ENCODE data around the gene PAWR. TPM values are rescaled to one million over a fixed set of nuclear protein-coding genes. Genes with fewer than 3 reads are reported as not detected.

PAWR gene
- total and polyA plus RNA-seq, 2 of the 13 experiments (the other 11 are each of a cell fraction or from before 2014, with no cell fraction given), result 29.1 to 36.1 TPM

GRCh38 chr12:79549531-79550271 lies 141.1 kb downstream of the PAWR start (continued):
- TF ChIP-seq BRF2 (CRISPR knock-in tag; IDR thresholded peaks at IDR 0.05) (0 out of 2 replicates have a peak, but pooled peaks have one; percentile 59), NFRKB (IDR thresholded peaks at IDR 0.05) (no peak), ZNF354B (CRISPR knock-in tag; IDR thresholded peaks at IDR 0.05) (no peak), ZNF34 (CRISPR knock-in tag; IDR thresholded peaks at IDR 0.05; ENCODE audit: borderline replicate concordance) (no peak), WIZ (CRISPR knock-in tag; IDR thresholded peaks at IDR 0.05) (no peak), PLRG1 (conservative IDR thresholded peaks at IDR 0.05) (no peak), TP53 (CRISPR knock-in tag; conservative IDR thresholded peaks at IDR 0.05) (no peak), SYNCRIP (IDR thresholded peaks at IDR 0.05; ENCODE audit: insufficient read depth, low read depth, low read length) (no peak), ZNF724P (CRISPR knock-in tag; IDR thresholded peaks at IDR 0.05; ENCODE audit: borderline replicate concordance) (no peak), ZNF747 (CRISPR knock-in tag; IDR thresholded peaks at IDR 0.05; ENCODE audit: borderline replicate concordance) (no peak), ZHX2 (IDR thresholded peaks at IDR 0.05; ENCODE audit: low read depth) (no peak), ZHX2 (CRISPR knock-in tag; IDR thresholded peaks at IDR 0.05; ENCODE audit: borderline replicate concordance) (no peak), ZFX (CRISPR knock-in tag; IDR thresholded peaks at IDR 0.05; ENCODE audit: low read depth) (no peak), ZNF460 (CRISPR knock-in tag; IDR thresholded peaks at IDR 0.05; ENCODE audit: borderline replicate concordance) (no peak), NR0B2 (CRISPR knock-in tag; IDR thresholded peaks at IDR 0.05) (no peak), ZNF276 (CRISPR knock-in tag; IDR thresholded peaks at IDR 0.05; ENCODE audit: low read depth) (no peak)
